HG02763 (cell line): ENCODE data around the gene C5orf46.
A peak's percentile ranks its signal among the peaks of the same experiment; 100 is the strongest.
"Not testable (repeated sequence)": the region's sequence is repeated elsewhere in the genome, so short reads cannot be mapped to it uniquely, and the experiment has no call there.

Experiments used
- ATAC-seq: cut with Tn5 transposase; IDR thresholded peaks from one replicate; pipeline ENCODE4 v1.9.1; 2021; ENCODE audit warnings: mild to moderate bottlenecking, moderate library complexity; ENCODE audit not compliant: unreplicated experiment

The C5orf46 gene

DNA sequence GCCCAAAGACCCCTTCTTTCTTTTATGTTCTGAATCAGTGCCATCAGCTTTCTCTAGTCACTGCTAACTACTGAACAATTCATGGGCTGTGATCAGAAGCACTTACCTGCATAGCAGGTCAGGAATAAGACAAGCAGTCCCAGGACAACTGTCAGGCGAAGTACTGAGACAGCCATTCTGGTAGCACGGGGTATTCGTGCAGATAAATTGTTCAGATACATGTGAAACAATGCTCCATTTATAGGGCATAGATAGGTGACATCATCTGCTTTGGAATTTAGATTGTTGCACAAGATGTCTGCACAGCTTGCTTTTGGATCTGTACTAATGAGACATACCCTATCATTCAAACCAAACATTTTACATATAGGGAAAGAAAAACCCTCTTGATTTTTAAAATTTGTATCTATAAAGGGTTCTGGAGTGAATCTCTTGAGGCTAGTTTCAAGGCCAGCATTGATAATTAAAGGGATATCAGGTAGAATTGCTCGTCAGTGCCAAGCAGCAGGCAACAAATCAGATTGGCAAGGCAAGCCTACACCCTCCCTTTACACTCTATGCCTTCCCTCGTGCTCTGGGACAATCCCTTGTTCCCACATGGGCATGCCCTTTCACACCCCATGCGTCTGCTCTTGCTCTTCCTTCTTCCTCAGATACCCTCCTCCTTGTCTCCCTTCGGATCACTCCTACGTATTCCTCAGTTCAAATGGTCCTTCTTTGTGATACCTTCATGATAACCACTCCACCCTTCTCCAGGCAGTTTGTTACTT, at the start of gene C5orf46:
C5orf46 (minus strand) TSS at position 213 of the 770 bp plus-strand sequence; CDS start at position 176, 37 bp downstream.
- no peak for ATAC-seq

DNA sequence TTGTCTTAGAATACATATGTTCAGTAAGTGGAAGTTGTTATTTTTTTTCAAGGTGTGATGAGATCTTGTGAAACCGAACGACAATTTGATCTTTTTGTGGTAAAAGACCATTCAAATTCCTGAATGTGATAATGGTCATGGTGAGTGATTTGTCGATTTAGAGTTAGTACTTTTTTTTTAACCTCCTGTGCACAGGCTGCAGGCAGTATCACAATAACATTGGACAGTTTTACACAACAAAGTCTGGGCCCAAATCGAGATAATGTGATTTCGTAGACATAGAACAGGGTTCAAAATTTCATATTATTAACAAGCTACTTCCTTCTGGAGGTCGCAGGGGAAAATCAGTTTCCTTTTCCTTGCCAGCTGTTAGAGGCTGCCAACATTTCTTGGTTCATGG, 48.6 kb upstream of the C5orf46 start:
- no peak for ATAC-seq

DNA sequence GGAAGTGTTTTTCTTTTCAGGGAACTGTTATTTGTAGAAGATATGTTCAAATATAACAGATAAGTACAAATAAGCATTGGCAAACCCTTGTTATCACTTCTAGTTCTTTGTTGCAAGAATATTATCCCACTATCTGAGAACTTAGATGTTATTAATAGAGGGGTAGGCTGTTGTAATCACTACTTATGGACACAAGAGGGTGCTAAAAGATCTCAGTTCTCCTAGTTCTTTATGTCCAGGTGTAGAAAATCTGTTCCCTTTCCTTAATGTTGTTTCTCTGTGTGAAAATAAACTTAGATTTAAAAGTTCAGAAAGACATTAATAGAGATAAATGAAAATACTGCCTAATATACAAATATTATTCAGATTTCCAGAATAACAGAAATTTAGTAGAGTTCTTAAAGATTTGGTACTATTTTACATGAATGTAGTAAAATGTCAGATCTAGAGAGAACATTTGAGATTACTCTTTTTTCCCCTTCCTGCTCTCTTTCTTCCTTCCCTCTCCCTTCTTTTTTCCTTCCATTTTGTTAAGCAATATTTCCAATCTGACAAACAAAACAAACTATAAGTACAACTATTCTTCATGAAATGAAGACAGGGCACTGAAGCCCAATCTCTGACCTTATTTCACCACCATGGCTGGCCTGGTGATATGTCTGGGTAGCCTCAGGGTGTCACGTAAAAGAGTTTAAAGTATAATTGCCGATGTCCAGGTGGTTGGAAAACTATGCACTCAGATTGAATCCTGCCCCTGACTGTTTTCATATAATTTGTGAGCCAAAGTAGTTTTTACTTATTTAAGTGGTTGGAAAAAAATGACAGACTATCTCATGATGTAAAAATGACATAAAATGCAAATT, 43.6 kb upstream of the C5orf46 start:
- peak; percentile 51 for ATAC-seq

DNA sequence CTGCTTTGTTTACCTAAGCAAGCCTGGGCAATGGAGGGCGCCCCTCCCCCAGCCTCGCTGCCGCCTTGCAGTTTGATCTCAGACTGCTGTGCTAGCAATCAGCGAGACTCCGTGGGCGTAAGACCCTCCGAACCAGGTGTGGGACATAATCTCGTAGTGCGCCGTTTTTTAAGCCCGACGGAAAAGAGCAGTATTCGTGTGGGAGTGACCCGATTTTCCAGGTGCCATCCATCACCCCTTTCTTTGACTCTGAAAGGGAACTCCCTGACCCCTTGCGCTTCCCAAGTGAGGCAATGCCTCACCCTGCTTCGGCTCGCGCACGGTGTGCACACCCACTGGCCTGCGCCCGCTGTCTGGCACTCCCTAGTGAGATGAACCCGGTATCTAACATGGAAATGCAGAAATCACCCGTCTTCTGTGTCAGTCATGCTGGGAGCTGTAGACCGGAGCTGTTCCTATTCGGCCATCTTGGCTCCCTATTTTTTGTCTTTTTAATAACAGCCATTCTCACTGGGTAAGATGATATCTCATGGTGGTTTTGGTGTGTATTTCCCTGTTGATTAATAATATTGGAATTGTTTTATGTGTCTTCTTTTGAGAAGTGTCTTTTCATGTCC, 40.4 kb upstream of the C5orf46 start:
- ATAC-seq: not testable (repeated sequence)

DNA sequence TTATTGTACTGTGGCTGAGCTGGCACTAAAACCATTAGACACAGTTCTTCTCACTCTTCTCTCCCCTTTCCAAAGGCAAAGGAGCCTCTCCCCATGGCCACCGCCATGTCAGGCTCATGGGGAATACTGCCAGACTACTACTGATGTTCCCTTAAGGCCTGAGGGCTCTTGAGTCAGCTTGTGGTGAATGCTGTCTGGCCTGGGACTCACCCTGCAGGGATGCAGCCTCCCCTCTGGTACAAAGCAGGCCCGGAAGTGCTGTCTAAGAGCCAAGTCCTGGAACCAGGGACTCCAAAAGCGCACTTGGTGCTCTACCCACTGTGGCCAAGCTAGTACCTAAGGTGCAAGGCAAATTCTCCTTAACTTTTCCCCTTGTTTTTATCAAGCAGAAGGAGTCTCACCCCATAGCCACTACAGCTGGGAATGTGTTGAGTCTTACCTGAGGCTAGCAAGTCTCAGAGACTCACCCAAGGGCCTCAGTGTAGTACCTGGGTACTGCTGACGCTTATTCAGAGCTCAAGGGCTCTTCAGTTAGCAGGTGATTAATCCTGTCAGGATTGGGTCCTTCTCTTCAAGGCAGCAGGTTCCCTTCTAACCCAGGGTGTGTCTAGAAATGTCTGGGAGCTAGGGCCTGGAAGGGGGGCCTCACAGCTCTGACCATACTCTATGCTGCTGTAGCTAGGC, 33.2 kb upstream of the C5orf46 start:
- no peak for ATAC-seq

DNA sequence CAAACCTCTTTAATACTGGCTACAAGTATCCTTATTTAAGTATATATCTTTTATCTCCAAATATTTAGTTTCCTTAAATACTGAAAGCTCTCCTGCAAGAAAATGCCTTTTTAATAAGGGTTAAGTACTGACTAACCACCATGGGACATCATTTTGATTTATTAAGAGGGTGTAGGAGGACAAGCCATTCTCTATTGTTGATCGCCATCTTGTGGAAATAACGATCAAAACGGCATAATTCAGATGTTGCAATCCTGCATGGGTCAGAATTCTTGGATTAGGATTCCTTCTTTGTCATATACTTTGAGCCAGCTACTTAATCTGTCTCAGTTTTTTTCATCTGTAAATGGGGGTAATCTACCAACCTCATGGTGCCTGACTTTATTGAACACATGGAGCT, 28.7 kb upstream of the C5orf46 start:
- ATAC-seq: no peak

DNA sequence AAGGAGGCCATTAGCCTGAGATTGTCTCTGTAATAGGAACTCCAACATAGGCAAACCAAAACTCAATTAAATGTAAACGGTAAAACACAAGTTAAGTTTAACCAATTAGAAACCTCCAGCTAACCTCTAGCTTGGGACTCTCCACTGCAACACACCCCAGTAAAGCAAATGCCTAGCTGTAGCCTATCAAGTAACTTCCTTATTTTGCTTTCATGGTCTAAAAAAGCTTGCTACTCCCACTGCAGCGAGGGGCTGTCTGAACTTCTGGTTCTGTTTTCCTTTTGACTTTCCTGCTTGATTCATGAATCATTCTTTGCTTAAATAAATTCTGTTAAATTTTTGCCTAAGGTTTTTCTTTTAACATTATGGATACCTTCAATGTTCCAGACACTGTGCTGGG, 24.4 kb upstream of the C5orf46 start:
- ATAC-seq: no peak

DNA sequence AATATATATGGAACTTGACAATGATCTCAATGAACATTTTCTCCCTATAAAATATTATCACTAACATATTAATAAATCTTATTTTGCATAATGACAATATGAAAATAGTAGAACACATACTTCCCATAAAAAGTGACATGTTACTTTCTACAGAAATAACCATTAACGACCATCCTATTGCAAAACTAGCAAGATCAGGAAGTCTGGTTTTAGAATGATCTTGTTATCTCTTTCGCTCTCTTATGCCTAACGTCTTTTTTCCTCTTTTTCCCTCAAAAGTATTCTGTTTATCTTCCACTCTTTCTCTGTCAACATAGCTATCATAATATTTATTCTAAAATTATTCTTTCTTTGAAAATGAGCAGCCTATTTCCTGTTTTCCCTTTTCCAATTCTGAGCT, 21.6 kb upstream of the C5orf46 start:
- no peak for ATAC-seq

DNA sequence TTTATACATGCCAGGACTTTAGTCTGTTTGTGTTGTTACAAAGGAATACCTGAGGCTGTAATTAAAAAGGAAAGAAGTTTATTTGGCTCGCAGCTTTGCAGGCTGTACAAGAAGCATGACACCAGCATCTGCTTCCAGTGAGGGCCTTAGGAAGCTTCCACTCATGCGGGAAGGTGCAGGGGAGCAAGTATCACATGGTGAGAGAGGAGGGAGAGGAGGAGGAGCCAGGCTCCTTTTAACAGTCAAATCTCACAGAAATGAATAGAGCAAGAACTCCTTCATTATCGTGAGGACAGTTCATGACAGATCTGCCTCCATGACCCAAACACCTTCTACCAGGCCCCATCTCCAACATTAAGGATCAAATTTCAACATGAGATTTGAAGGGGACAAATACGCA, 18.7 kb upstream of the C5orf46 start:
- ATAC-seq: no peak

DNA sequence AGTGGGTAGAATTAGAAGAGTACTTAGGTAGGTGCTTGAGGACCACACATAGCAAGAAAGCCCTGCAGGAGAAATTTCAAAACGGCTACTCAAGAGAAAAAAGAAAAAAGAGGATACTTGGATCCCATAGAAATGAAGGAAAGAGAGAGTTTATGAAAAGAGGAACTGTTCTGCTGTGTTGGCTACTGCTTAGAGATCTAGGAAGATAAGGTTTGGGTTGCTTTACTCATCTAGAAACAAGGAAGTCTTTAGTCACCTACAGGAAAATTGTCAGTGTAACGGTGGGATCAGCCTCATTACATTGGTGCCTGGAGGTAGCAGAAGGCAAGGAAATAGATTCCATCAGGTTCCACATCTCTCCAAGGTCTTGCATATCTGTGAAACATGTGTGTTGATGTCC, 14.8 kb upstream of the C5orf46 start:
- ATAC-seq: no peak

DNA sequence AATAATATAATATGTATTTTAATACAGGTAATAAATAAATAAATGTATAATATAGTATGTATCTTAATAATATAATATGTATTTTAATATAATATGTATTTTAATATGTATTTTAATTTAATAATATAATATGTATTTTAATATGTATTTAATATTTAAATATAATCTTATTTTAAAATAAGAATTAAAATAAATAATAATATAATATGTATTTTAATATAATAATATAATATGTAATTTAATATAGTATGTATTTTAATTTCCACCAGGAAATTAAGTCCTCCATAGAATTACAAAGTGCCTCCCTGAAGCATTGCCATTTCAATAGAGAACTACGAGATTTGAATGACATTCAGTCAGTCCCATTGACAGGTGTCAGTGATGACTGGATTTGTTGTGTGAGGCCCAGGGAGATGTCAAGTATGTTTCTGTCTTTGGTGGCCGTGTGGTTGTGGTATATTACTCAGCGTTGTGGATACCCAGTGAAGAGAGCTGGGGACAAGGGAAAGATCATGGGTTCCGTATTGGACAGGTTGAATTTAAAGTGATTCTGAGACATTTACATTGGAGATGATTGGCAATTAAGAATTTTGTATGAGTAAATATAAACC, 14.2 kb upstream of the C5orf46 start:
- ATAC-seq: no peak

DNA sequence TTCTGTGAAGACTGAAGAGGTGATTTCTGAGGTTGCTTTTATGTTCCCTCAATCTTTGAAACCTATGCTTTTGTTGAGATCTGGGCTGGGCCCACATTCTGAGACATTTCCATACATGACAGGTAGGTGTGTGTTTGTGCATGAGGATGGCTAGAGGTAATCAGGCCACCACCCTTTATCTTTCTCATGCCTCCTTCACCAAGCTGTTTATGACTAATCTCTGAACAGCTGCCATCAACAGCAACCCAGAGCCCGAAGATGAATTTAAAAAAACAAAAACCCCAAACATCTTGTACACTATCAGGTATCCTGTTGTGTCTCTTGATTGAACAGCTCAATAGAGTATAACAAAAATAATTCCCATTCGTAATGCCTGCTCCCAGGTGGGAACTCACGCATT, 12.6 kb upstream of the C5orf46 start:
- no peak for ATAC-seq

DNA sequence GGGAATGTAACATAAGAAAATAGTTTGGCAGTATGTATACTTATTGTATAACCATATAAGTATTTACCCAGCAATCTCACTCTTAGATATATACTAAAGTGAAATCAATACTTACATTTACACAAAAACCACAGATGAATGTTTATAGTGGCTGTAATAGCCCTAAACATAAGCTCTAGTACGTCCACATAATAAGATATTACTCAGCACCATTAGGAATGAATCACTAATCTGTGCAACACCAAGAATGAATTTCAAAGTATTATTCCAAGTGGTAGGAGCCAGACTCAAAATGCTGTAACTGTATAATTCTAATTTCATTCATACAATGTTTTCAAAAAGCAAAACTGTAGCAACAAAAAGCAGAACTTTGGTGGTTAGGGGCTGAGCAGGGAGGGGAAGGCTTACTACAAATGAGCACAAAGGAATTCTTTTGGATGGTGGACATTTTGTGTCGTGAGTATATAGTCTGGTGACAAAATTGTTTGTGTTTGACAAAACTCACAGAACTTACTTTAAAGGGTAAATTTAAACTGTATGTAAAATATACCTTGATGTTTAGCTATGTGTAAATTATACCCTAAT, 11.9 kb upstream of the C5orf46 start:
- no peak for ATAC-seq

DNA sequence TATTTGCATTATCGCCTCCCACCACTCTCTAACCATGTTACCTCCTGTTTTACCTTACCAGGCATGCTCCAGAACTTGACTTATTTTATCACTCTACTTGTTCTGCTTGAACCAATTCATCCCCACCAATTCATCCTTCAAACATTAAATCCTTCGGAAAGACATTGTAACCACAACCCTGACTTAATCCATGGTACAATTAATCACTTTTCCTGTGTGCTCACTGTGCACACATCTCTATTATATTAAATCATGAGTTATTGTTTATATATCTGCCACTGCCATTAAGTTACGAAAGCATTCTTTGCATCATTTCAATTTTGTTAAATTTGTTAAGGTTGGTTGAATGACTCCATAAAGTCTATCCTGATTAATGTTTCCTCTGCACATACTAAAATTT, 7.4 kb upstream of the C5orf46 start:
- ATAC-seq: no peak

DNA sequence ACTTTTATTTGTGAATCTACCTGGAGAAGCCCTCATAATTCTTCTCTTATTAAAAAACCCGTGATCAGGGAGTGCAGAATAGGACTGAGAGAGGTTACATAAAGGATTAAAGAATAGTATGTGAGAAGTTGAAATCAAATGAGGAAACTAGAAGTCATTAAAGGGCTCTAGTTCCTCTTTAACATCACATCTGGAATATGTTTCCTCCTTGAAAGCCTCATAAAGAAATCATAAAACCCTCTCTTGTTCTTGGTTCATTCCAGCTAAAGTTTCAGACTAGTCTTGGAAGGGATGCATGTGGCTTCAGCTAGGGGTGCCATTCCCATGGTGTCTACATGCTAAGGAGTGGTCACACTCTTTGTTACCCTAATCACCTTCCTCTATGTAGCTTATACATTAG, 5.7 kb upstream of the C5orf46 start:
- no peak for ATAC-seq

DNA sequence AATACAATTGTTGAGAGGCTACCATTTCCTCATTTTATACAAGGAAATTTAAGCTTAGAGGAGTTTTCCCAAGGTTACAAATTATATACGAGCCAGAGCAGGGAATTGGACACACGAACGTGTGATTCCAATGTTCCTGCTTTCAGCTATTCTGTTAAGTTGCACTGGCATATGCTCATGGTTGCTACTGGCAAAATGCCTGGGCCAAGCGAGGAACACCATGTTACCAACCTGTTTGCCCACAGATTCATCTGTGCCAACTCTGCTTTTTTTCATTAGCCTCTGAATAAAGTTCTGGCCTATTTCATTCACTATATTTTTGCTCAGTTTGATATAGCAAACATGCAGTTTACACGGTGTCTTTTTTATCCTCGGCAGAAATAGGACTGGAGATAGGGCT, 5.1 kb upstream of the C5orf46 start:
- ATAC-seq: no peak

DNA sequence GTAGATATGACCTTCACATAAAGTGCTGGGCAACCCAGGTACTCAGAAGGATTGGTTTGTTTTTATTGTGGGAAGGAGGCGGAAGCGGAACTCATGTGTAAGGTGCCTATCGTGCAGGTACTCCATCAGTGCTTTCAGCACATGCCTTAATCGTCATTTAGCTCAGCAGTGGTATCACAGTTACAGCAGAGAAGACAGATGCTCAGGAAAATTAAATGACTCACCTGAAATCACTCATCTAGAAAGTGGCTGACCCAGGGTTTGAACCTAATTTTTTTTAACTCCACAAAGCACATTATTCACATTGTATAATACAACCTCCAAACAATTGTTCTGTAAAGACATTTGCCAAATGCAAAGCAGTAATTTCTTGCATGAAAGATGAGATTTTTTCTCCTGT, 2.2 kb downstream of the C5orf46 start:
- no peak for ATAC-seq

DNA sequence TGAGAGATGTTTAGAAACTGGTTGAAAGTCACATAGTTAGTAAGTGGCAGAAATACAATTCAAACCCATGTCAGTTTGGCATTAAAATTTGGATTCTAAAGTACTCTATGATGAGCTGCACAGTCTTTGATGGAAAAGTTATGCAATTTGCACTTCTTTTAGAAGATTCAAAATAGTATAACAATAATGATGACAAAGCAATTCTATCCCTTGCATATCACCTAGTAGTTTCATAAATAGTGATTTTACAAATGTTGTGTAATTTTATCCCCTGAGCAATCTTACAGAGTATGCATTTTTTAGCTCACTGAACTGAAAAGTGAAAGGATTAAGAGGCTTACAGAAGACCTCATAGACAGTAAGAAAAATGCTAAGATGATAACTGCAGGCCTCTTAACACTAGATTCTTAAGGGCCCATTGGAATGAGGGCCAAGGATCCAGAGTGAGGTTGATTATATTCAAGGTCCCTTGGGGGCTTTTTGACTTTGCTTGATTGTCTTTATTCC, 3.7 kb downstream of the C5orf46 start:
- no peak for ATAC-seq

DNA sequence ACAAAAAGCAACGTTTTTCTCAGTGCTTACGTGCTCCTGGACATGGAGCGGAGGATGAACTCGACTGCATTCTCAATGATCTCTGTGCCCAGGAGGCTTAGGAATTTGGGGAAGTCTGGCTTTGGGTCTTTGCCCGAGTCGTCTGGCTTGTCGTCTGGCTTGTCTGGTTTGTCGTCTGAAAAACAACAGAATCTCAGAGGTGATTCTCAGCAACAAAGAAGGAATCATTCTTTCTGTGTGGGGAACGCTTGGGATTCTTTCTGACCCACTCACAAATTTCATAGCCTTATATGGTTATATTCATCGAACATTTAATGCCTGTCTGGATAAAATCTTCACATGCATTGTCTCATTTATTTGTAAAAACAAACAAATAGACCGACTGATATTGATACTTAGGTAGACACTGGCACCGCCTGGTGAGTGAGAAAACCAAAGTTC, 4.7 kb downstream of the C5orf46 start:
- ATAC-seq: no peak

DNA sequence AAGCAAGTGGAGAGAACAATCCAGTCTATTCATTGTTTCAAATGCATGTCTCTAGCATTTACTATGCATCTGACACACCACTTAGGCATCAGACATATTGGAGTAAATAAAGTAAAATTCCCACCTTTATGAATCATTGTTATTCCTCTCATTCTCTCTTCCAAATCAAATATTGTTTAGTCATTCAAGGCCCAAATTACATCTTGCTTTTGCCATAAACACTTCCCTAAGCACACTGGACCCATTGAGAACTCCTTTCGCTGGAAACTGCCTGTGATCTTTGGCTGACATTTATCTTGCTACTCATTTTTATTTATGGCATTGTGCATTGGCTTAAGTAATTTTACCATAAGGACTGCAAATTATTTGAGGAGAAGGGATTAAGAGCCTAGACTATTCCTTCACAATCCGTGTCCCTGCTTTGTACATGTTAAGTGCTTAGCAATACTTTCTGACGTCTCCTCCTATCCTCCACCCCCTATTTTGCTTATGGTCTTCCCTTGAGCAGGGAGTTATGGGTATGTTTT, 7.4 kb downstream of the C5orf46 start:
- ATAC-seq: no peak
